IPS-NIHi11 (cell line): ENCODE measurements around the gene JKAMP.
"Not testable (repeated sequence)": the region's sequence is repeated elsewhere in the genome, so short reads cannot be mapped to it uniquely, and the experiment has no call there.

Experiments used
- DNase-seq: peaks from one replicate; pipeline ENCODE4 v3.0.0; 2012; ENCODE audit warnings: mixed read lengths, low spot score

JKAMP gene

GRCh38 chr14:59483819-59484638, at the start of gene JKAMP, which contains the start of gene L3HYPDH:
TSS of gene JKAMP (plus strand) at chr14:59484517. CDS start at chr14:59484590, 73 bp downstream.
TSS of gene L3HYPDH (minus strand) at chr14:59484408. CDS start at chr14:59484316, 92 bp downstream.
- peak; percentile 92 for DNase-seq

GRCh38 chr14:59435101-59435500, 49.2 kb upstream of the JKAMP start:
- no peak for DNase-seq

- DNase-seq, result no peak
Measured at GRCh38 chr14:59435987-59436386, 48.3 kb upstream of the JKAMP start.

GRCh38 chr14:59438195-59438647, 46.1 kb upstream of the JKAMP start:
- no peak for DNase-seq

- no peak for DNase-seq
Measured at GRCh38 chr14:59439256-59439965, 44.9 kb upstream of the JKAMP start.

GRCh38 chr14:59448673-59449072, 35.6 kb upstream of the JKAMP start:
- not testable (repeated sequence) for DNase-seq

- no peak for DNase-seq
Measured at GRCh38 chr14:59450716-59451115, 33.6 kb upstream of the JKAMP start.

- no peak for DNase-seq
Measured at GRCh38 chr14:59451849-59452248, 32.5 kb upstream of the JKAMP start.

- no peak for DNase-seq
Measured at GRCh38 chr14:59454139-59454538, 30.2 kb upstream of the JKAMP start.

GRCh38 chr14:59455411-59455810, 28.9 kb upstream of the JKAMP start:
- no peak for DNase-seq

- DNase-seq, result no peak
Measured at GRCh38 chr14:59458486-59458885, 25.8 kb upstream of the JKAMP start.

GRCh38 chr14:59460378-59460777, 23.9 kb upstream of the JKAMP start:
- DNase-seq, result no peak

GRCh38 chr14:59461891-59462290, 22.4 kb upstream of the JKAMP start:
- no peak for DNase-seq

GRCh38 chr14:59463787-59464485, 20.4 kb upstream of the JKAMP start:
- DNase-seq, result peak; percentile 46

- peak; percentile 83 for DNase-seq
Measured at GRCh38 chr14:59464486-59465315, 19.6 kb upstream of the JKAMP start.

GRCh38 chr14:59465316-59466135, 18.8 kb upstream of the JKAMP start, which contains the start of gene GPR135:
TSS of gene GPR135 (minus strand) at chr14:59465380. CDS start at chr14:59465226, 154 bp downstream.
- DNase-seq, result no peak

- DNase-seq, result no peak
Measured at GRCh38 chr14:59474172-59474571, 10.1 kb upstream of the JKAMP start.

GRCh38 chr14:59475709-59476108, 8.6 kb upstream of the JKAMP start:
- DNase-seq, result no peak

- DNase-seq, result no peak
Measured at GRCh38 chr14:59478540-59478939, 5.8 kb upstream of the JKAMP start.

GRCh38 chr14:59480166-59480565, 4.2 kb upstream of the JKAMP start:
- no peak for DNase-seq

- no peak for DNase-seq
Measured at GRCh38 chr14:59481407-59481806, 2.9 kb upstream of the JKAMP start.
